NCI-H1436 (cell line): ENCODE data around the gene PYGO2.

ENCODE experiments used
- DNase-seq: peaks from one replicate; lab custom pipeline; 2025; lab: John Stamatoyannopoulos, UW

PYGO2 gene

DNA sequence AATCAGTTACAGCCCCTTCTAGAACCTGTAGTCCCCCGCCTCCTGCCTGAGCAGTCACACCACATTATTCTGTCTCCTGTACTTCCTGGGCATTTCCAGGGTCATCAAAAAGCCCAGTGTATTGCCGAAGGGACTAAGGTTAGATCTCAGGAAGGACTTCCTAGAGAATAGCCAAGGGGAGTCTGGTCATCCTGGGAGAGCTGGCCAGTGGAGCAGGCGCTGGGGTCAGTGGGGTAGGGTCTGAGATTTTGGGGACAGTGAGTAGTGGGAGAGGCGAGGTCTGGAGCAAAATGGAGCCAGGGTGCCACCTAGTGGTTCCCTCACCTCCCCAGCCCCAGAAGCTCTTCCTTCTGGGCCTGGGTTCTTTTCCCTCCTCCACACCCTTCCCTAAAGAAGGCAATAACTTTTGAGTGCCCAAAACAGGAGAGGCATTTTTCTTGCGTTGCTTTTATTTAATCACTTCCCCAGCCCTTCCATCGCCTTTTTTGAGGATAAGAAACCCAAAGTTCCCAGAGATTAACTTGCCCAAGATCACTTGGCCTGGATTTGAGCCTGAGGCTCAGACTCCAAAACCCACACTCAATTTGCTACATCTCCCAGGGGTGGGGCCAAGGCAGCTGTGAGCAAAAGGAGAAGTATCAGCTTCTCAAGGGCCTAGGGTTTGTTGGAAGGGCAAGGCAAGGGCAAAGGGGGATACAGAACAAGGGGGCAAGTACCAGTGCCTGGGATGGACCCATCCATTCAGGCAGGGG, 17.8 kb downstream of the PYGO2 start:
- peak; percentile 46 for DNase-seq

DNA sequence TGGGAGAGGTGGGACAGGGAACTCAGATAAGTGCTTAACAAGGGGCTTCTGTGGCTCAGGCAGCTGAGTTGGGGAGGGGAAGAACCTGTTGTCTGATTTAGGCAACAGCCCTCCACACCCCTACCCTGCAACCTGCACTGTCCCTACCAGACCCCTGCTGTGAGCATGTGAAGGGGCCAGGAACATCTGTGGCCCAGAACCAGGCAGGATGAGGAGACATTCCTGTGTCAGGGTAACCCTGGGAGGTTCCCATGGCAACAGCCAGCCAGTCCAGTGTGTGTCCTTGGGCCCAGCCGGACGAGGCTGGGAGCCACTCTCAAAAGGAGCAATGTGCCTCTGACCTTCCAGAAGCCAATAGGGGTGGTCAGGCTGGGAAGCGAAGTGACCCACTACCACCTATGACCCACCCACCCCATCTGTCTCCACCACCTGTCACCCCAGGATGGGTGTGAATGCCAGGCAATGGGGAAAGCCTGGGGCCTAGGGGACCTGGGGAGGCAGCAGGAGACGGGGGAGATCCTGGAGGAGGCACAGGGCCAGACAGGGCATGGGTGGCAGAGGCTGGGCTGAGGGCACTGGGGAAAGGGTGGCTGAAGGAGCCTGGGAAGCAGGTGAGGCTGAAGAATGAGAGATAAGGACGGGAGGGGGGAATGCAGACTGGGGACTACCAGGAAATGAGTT, 20.1 kb downstream of the PYGO2 start:
- DNase-seq, result no peak

DNA sequence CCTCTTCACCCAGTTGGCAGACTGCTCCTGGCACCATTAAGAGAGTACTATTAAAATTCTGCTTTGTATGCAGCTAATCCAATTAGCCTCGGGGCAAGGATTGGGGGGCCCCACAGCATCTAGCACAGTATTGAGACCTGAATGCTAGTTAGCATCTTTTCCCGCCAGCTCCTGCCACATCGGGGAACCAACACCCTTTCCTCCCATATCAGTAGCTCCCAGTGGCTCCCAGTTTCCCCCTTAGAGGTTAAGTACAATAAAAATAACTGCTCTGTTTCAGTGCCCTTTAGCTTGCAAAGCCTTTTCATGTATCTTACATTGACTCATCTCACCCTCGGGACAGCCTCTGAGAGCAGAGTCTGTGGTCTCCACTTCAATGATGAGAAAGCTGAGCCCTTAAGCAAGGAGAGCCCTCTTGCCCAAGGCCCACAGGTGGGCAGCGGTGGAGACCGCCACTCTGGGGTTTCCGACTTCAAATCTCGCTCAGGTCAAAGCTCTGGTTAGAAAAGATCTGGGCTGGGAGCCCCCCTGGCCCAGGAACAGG, 20.9 kb downstream of the PYGO2 start:
- no peak for DNase-seq

DNA sequence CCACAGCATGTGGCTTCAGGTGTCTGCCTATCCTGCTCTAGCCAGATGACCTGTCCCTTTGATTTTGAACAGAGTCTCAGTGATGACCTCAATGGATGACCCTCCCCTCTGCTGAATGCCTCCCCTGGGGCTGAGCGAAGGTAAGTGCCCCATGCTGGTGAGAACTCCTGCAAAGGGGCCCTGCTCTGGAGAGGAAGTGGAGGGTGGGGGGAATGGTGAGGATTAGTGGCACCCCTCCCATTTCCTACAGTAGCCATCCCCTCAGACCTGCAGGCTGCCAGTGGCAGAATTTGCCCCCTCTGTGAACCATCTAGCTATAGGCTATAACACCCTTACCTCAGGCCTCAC, 21.4 kb downstream of the PYGO2 start:
- DNase-seq, result no peak

DNA sequence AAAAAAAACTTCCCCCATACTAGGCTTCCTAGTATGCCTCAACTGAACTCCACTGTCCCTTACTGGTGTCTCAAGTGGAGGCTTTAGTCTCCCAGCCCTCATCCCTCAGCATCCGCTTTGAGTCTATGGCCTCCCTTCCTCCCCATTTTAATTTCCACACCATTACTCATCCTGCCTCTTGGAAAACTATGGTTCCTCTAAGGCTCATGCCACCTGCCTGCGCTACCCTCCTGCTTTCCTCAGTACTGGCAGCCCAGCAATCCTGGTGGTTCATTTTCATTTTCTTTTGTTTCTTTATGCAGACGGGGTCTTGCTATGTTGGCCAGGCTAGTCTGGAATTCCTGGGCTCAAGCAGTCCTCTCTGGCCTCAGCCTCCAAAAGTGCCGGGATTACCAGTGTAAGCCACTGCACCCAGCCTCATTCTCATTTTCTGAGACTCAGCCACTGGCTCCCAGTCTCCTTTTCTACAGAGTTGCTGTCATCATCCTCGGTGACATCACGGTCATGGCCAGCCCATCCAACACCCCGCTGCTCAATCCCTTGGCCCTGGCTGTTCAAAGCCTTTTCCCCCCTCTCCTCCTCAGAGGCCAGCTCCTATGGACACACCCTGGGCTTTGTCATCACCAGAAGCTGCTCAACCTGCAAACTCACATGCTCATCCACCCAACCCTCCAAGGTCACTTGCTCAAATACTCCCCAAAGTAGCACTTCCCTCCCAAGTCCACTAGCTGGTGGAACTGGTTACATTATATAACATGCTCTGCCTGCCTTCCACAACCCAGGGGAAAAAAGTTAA, 22.8 kb downstream of the PYGO2 start:
- DNase-seq, result no peak

DNA sequence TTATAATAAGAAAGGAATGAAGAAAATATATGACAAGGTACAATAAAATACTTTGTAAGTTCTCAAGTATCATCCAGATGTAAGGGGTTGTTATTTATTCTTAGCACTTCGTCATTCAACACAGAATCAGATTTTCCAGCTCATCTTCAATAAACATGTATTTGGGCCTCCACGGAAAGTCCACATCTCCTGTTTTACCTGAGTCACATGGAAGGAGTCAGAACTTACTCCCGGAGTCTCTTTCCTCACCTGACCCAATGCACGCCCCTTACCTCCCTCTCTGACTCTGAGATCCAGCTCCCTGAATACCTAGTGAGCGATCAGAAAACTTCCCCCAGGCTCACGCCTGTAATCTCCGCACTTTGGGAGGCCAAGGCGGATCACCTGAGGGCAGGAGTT, 23.6 kb downstream of the PYGO2 start:
- DNase-seq, result no peak

DNA sequence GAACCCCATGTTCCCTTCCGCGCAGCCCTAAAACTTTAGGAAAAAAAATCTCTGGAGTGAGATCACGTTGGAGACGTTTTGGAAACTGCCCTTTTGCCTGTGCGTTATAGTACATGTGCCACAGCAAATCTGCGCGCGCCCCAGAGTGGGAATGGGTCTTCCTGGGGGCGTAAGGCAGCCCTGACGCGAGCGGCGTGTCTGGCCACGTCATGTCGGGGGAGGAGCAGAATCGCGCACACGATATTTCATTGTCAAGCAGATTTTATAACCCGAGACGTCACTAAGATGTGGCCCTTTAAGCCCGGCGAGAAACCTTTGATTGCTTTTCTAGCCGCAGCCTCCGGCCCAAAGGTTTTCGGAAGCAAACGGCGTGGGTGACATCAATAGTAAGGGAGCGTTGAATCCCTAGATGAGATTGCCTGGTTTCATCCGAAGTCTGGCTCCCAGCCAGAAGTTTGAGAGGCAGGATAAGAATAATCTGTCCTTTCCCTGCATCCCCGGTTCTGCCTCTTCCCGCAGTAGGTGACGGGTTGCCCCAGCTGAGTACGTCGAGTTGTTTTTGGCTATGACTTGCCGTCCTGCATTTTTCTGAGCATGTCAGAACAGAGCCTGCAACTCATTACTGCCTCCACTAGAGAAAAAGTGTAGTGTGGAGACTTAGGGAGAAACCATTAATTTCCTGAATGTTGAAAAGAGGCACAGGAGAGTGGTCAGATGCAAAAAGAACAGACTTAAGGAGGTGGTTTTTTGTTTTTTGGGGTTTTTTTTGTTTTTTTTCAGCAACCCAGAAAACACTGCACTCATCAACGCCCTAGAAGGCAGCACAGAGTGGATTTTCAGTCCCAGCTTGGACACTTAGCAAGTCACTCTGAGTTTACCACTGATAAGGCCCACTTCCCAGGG, 24.2 kb downstream of the PYGO2 start:
- peak; percentile 89 for DNase-seq

DNA sequence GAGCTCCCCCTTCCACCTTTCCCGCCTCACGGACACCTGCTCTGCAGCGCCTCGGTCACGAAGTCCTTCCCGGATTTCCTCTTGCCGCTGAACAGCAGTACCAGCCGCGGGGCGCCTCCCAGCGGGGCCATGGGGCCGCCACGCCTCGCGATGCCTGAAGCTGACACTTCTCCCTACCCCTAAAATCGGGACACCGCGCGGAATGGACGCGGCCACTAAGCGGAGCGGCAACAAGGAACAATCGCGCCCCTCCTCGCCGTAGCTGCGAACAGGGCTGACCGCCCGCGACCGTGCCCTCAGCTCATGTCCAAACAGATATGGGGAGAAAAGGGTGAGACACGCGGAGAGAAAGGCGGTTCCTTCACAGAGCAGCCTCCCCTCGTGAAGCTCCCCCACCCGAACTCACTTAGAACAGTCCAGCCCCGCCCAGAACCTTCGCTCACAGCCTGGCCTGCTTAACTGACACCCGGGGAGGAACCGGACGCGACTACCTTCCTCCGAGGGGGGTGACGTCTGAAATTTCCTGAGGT, 25.0 kb downstream of the PYGO2 start, which contains the start of gene PMVK:
Gene PMVK (minus strand): TSS at position 165 of the 530 bp plus-strand sequence. CDS start 34 bp downstream, at position 131.
- peak; percentile 92 for DNase-seq

DNA sequence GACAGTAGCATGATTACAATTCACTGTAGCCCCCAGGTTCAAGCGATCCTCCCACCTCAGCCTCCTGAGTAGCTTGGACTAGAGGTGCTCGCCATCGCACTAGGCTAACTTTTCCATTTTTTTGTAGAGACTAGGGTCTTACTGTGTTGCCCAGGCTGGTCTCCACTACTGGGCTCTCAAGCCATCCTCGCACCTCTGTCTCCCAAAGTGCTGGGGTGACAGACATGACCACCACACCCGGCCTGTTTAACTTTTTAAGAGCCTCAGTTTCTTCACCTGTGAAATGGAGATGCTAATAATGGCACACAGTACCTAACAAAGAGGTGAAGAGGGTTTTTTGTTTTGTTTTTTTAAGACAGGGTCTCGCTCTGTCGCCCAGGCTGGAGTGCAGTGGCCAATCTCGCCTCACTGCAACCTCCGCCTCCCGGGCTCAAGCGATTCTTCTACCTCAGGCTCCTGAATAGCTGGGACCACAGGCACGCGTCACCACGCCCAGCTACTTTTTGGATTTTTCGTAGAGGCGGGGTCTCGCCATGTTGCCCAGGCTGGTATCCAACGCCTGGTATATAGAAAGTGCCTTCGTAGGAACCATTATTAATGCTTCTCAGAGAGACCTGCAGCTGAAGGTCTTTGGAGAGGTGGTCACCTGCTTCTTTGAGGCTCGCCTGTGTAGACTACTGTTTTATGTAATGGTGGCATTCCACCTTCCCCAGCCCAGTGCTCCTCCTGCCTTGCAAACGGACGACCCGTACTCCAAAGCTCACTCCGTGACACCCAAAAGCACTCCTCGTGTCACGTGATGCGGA, 25.6 kb downstream of the PYGO2 start:
- no peak for DNase-seq

DNA sequence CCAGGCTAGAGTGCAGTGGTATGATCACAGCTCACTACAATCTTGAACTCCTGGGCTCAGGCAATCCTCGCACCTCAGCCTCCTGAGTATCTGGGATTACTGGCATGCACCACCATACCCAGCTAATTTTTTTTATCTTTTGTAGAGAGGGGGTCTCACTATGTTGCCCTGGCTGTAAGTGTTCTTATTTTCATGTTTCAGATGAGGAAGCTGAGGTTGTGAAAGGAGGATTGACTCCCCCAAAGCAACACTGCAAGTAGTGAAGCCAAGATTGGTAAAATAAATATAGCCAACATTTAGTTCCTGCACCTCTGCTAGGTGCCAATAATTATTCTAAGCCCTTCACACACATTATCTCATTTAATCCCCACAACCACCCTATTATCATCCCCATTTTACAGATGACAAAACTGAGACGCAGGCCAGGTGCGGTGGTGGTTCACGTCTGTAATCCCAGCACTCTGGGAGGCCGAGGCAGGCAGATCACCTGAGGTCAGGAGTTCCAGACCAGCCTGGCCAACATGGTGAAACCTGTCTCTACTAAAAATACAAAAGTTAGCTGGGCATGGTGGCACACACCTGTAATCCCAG, 27.1 kb downstream of the PYGO2 start:
- no peak for DNase-seq

DNA sequence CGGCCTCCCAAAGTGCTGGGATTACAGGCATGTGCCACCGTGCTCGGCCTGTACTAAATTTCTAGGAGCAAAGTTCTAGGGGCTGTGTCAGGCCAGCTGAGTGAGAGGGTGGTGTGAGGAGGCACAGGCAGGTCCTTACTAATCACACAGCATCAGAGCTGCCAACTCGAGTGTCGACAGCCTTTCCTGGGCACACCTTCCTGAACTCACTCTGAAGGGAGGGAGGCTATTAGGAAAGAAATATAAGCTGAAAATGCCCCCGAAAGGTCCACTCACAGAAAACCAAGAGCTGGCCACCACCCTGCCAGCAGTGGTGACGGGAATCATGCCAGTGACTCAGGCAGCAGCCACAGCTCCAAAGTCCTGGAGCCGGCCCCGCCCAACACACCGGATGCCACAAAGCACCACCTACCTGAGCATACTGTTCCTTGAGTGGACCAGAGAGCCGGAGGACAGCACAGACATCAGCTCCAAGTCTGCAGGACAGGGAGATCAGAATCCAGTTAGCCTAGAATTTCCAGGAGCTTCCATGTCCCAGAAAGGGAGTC, 29.6 kb downstream of the PYGO2 start:
- DNase-seq, result no peak

DNA sequence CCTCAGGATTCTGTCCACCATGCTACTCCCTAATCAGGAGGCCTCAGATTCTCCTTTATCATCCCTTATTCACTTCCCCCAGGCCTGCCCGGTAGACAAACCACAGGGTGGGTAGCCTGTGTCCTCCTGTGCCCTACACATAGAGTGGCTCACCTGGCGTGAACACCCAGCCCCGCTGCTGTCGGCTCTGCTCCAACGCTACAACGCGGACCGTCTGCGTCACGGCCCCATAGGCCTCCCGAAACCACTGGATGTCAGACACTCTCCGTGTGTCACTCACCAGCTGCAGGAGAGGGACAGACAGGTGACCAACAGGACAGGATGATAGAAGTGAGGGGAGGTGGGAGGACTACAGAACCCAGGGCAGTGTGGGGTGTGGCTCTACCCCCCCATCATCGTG, 35.4 kb downstream of the PYGO2 start:
- DNase-seq, result no peak

DNA sequence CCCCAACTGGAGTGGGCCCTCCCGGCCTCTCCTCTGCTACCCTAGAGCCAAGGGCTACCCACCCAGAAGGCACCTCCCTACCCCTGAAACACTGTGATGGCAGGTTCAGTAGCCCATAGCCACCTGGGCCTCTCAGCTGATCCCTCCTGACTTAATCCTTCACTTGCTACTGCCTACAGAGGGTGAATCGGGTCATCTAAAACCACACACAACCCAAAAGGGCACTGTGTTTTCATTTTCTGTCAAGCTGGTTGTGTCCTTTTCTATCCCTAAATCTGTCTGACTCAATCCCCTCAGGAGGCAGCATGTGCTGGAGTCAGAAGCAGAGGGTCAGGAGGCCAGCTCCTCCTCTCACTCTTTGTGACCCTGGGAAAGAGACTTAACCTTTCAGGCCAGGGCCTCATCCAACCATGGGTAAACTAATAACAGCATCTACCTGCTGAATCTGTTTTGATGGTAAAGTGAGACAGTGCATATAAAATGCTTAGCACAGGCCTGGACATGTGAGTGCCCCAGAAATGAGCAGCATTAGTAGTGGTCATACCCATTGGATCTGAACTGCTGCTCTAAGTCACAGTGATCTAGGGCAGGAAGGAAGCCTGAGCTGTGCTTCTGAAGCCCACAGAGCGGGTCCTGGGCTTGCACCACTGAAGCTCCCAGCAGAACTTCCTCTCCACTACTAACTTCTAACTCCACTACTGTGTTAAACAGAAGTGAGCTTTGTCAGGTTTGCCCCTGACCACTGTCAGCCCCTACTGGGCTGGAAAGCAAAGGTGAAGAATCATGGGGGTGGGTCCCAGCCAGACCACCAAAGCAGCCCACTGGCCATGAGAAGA, 36.0 kb downstream of the PYGO2 start:
- DNase-seq, result no peak

DNA sequence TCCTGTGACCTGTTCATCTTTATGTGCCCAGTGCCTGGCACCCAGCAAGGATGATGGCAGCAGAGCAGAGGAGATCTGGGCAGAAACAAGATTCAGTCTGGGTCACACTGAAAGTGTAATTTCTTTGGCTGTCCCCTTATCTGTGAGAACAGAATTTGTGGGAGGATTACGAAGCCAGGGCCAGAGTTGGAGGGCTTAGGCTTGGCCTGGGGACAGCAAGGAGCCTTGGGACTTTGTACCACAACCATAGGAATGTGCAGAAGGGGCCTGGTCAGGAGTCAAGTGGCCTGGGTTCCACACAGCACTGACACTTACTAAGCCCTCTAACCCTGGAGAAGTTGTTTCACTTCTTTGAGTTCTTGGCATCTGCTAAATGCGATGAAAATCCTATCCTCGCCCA, 37.9 kb downstream of the PYGO2 start:
- no peak for DNase-seq

DNA sequence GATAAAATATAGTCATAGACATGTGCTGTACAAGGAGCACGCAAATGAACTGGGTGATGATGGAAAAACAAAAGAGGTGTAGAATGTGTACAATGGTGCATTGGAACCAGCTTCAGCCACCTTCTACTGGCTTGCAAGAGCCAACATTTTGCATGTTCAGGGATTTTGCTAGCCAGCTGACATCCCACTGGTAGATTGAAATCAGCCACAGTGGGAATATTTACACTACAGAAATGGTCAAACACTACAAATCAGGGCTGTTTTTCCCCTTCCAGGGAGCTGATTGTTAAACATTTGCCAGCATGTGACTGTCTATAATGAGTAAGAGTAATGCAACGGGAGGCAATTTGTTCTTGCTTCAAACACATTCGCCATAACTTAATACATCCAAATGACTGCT, 48.3 kb downstream of the PYGO2 start:
- no peak for DNase-seq

DNA sequence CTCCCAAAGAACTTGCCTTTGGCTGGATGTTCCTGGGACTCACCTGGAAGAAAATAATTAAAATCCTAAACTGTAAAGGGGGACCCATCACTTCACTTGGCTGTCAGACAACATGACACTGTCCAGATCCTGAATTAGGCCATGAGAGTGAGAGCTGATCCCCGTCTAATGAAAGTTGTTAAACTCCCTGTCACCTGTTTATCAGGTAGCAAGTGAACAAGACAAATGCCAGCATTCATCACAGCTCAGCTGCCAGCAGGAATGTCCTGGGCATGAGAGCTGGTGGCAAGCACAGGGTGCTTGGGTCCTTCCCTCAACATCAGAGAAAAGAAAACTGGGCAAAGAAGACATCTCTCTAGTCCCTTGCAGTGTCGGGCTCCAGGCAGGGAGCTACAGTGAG, 48.8 kb downstream of the PYGO2 start:
- DNase-seq, result no peak

DNA sequence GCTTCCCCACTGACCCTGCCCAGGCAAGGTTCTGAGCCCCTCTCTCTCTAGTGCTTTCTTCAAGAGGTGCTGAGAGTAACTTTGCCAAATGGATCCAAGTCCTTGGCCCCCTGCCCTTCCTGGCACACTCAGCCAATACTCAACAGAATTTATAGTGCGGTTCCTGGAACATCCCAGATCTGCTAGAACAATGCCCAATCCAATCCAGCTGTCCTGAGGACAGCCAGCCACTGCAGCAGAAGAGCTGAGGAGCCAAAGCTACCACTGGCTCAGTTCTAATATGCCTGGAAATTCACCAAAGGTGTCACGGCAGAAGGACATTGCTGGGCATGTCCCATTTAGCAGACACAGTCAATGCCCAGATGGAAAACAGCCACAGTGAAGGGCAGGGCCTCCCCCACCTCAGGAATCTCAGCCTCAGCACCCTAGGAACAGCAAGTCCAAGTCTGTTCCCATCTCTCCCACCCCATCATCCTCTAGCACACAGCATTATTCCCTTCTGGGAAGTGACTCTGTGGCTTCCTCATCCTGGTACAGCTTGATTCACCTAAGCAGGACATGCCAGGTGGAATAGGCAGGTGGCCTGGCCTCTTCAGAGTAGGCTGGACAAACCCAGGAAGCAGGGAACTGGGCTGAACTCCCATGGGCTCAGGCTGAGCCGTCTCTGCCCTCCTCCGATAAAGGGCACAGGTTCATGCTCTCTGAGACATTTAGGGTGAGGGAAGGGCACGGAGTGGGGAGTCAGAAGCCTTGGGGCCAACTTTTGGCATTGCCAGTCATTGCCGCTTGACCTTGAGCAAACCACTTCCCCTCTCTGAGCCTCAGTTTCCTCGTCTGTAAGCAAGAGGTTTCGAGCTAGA, 49.7 kb downstream of the PYGO2 start:
- no peak for DNase-seq

DNA sequence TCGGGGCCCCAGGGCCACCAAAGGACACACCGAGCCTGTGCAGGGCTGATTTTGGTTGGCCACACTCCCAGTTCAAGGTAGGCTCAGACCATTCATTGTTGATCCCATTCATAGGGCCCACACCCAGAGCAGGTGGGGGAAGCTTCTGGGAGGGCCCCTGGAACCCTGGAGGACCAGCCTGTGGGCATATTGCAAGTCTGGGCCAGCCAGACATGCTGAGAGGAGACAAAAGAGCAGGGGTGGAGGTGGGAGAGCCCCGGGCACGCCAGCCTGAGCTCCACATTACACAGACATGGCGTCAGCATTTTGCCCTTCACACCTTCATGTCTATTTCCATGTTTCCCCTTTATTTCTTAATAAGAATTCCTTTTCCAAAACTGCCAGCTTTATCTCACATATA, 50.7 kb downstream of the PYGO2 start:
- no peak for DNase-seq
